Lower leg skin (tissue), 4 donors: Measurements from ENCODE around the gene ITGA11. TPM values are rescaled to one million over a fixed set of nuclear protein-coding genes. Genes with fewer than 3 reads are reported as not detected.
A peak's percentile ranks its signal among the peaks of the same experiment; 100 is the strongest.

Experiments used
- DNase-seq, 2 donors: peaks; one replicate each; pipeline ENCODE4 v3.0.0-alpha.2; 2019; ENCODE audit warnings: low spot score in 2 of 2
- H3K4me3 ChIP-seq: fragments of 200-600 bp; sonication (generic); 2 replicates; pipeline ENCODE4 v1.5.1; 2017; ENCODE audit warnings: mild to moderate bottlenecking, low read depth; ENCODE audit not compliant: poor library complexity, severe bottlenecking
- POLR2A ChIP-seq, 2 donors: fragments of 450-650 bp; IDR thresholded peaks; one replicate each; pipeline ENCODE4 v1.6.1; 2016 to 2017; ENCODE audit warnings: antibody characterized with exemption in 2 of 2, mild to moderate bottlenecking in 1 of 2, moderate library complexity in 1 of 2
- WGBS, 2 donors: methylation state at CpG; one replicate each; pipeline ENCODE4 v1.1.5; 2018; 5-methylcytosine and 5-hydroxymethylcytosine counted together
- intact Hi-C: fragments of 100-400 bp; cut with DNase I; formaldehyde crosslinking; loops from one replicate; pipeline ENCODE4 v1.15.0; 2023; ENCODE audit warnings: low total_unique reads
- total RNA-seq, 4 donors: library from RNA; depleted of rRNA; stranded (reverse); fragments of >200 nt; gene quantifications; one replicate each; pipeline ENCODE4 v1.1.0, GENCODE V29; 2016
- TF ChIP-seq, protein P1 (sequence below), 3 donors: fragments of 450-650 bp; IDR thresholded peaks; one replicate each; pipeline ENCODE4 v1.5.1; 2016; ENCODE audit warnings: antibody characterized with exemption in 3 of 3, mild to moderate bottlenecking in 3 of 3, moderate library complexity in 2 of 3

ITGA11 gene, protein sequence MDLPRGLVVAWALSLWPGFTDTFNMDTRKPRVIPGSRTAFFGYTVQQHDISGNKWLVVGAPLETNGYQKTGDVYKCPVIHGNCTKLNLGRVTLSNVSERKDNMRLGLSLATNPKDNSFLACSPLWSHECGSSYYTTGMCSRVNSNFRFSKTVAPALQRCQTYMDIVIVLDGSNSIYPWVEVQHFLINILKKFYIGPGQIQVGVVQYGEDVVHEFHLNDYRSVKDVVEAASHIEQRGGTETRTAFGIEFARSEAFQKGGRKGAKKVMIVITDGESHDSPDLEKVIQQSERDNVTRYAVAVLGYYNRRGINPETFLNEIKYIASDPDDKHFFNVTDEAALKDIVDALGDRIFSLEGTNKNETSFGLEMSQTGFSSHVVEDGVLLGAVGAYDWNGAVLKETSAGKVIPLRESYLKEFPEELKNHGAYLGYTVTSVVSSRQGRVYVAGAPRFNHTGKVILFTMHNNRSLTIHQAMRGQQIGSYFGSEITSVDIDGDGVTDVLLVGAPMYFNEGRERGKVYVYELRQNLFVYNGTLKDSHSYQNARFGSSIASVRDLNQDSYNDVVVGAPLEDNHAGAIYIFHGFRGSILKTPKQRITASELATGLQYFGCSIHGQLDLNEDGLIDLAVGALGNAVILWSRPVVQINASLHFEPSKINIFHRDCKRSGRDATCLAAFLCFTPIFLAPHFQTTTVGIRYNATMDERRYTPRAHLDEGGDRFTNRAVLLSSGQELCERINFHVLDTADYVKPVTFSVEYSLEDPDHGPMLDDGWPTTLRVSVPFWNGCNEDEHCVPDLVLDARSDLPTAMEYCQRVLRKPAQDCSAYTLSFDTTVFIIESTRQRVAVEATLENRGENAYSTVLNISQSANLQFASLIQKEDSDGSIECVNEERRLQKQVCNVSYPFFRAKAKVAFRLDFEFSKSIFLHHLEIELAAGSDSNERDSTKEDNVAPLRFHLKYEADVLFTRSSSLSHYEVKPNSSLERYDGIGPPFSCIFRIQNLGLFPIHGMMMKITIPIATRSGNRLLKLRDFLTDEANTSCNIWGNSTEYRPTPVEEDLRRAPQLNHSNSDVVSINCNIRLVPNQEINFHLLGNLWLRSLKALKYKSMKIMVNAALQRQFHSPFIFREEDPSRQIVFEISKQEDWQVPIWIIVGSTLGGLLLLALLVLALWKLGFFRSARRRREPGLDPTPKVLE
- 1 to 10 TPM in 2 of 4 donors, under 1 TPM in 2; 0.51 to 3.5 (median 2.0) TPM for total RNA-seq

DNA sequence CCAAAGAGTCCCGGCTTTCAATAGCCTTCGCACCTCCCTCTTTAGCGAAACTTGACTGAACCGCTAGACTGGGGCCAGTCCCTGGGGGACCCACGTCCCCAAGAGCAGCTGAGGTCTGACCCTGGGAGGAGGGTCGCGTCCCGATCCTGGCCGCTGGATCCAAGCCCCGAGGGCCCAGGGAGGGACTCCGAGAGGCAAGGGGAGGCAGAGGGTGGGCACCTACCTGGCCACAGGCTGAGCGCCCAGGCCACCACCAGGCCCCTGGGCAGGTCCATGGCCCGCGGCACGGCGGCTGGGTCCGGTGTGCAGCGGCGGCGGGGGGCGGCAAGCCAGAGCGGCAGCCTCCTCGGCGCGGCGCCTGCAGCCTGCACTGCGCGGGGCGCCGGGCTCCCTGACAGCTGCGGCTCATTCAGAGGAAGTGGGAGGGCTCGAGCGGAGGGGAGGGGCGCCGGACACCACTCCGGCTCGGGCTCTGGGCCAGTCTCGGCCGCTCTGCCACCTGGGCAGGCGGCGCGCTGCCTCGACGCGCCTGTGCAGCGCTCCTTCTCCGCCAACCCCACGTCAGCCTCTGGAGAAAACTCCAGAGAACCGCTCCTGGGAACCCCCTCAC, at the start of gene ITGA11:
Gene ITGA11, minus strand, starts transcription at position 372 of the 610 bp plus-strand sequence. Its CDS starts 97 bp downstream, at position 275.
- peak within 1 kb of the TSS; percentile 7 for H3K4me3 ChIP-seq
- DNase-seq: peak; percentile 23 to 92
- WGBS, 2 donors: 0 to 2% methylated on average over 12 to 40 of the region's 49 CpGs
- intact Hi-C loops: no loop called here
- TF ChIP-seq POLR2A (IDR thresholded peaks at IDR 0.05): no peak
- TF ChIP-seq, protein P1, sequence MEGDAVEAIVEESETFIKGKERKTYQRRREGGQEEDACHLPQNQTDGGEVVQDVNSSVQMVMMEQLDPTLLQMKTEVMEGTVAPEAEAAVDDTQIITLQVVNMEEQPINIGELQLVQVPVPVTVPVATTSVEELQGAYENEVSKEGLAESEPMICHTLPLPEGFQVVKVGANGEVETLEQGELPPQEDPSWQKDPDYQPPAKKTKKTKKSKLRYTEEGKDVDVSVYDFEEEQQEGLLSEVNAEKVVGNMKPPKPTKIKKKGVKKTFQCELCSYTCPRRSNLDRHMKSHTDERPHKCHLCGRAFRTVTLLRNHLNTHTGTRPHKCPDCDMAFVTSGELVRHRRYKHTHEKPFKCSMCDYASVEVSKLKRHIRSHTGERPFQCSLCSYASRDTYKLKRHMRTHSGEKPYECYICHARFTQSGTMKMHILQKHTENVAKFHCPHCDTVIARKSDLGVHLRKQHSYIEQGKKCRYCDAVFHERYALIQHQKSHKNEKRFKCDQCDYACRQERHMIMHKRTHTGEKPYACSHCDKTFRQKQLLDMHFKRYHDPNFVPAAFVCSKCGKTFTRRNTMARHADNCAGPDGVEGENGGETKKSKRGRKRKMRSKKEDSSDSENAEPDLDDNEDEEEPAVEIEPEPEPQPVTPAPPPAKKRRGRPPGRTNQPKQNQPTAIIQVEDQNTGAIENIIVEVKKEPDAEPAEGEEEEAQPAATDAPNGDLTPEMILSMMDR (IDR thresholded peaks at IDR 0.05): no peak

DNA sequence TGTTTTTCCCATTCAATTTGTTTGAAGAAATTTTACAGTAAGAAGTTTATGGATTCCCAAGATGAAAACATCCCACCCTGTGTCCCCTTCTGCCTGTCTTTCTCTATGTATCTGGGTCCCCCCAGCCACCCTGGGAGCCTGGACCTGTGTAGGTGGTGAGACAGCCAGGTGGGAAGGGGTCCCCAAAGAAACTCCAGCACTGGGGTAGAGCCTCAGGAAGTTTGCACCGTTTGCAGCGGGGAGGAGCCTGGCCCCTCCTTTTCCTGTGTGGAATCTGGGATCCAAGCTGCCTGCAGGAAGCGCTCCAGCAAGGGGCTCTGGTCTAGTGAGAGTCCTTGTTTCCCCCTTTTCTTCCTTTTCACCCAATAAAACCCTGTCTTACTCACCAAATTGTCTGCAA, 49.4 kb upstream of the ITGA11 start:
- DNase-seq: peak in 1 of 2 donors; percentile 31
- no peak overlapping the region for H3K4me3 ChIP-seq
- intact Hi-C loops: no loop called here
- TF ChIP-seq POLR2A (IDR thresholded peaks at IDR 0.05): no peak
- TF ChIP-seq, protein P1 (IDR thresholded peaks at IDR 0.05): no peak
- WGBS, 2 donors: 83 to 88% methylated on average over 3 of the region's 3 CpGs

DNA sequence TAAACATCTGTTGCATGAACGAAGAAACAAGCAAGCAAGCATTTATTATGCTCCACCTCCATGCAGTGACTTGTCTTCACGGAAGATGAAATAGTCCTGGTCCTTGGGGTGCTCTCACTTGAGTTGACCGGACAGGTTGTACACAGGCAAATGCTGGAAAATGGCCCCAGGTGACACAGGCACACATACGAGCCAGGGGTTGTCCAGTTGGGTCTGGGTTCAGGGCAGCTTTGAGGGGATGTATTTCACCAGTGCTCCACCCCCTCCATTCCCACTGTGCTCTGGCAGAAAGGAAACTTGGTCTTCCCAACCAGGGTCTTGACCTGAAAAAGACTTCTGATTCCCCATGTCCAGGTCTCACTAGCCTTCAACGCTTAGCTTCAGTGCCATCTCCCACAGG, 48.3 kb upstream of the ITGA11 start:
- WGBS, 2 donors: 74 to 94% methylated on average over 5 of the region's 5 CpGs
- intact Hi-C loops: no loop called here
- DNase-seq: peak in 1 of 2 donors; percentile 56
- no peak overlapping the region for H3K4me3 ChIP-seq
- TF ChIP-seq, protein P1 (IDR thresholded peaks at IDR 0.05): no peak
- no peak for TF ChIP-seq POLR2A (IDR thresholded peaks at IDR 0.05)

DNA sequence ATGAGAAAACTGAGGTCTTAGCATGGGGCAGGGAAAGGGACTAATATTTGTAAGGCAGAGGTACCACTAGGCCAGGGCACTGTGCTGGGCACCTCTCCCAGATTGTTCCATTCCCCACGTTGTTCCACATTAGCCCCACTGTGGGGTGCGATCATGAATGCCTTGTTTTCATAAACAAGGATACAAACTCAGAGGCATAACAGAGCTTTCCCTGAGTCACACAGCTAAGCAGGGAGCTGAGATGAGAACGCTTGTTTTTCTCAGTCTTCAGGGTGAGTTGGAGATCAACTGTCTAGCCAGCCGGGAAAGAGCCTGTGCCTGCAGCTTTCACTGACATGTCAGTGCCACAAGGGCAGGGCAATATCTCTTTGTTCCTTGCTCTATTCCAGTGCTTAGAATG, 47.9 kb upstream of the ITGA11 start:
- DNase-seq: peak in 1 of 2 donors; percentile 43
- 42 to 75% methylated on average over 4 of the region's 4 CpGs for WGBS, 2 donors
- intact Hi-C loops: no loop called here
- TF ChIP-seq, protein P1 (IDR thresholded peaks at IDR 0.05): no peak
- TF ChIP-seq POLR2A (IDR thresholded peaks at IDR 0.05): no peak
- H3K4me3 ChIP-seq: no peak overlapping the region

DNA sequence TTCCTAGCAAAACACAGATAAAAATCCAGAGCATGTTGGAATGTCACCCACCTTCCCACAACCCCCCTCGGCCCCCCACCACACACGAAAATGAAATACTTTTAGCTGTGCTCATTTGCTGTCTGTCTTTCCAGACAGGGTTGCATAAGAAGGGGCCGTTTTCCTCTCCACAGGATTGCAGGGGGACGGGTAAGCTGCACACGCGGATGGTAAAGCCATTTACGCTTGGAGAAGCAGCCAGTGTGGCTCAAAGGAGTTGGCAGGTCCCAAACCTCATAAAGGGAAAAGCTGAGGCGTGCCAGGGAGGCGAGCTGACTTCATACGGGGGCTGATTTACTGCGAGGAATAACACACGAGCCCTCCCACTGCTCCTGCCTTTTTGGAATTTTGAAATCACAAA, 47.4 kb upstream of the ITGA11 start:
- intact Hi-C loops: no loop called here
- no peak for TF ChIP-seq POLR2A (IDR thresholded peaks at IDR 0.05)
- TF ChIP-seq, protein P1 (IDR thresholded peaks at IDR 0.05): no peak
- DNase-seq: peak in 1 of 2 donors; percentile 85
- 56 to 63% methylated on average over 12 of the region's 12 CpGs for WGBS, 2 donors
- H3K4me3 ChIP-seq: no peak overlapping the region
